GM12801 (cell line): ENCODE data around the gene RNF187.

Experiments
- TF ChIP-seq, protein P1 (sequence below): IDR thresholded peaks from one replicate; pipeline ENCODE4 v1.5.1; 2011; ENCODE audit warnings: control low read depth; ENCODE audit not compliant: insufficient read length; ENCODE audit errors: extremely low read depth

RNF187 gene

DNA sequence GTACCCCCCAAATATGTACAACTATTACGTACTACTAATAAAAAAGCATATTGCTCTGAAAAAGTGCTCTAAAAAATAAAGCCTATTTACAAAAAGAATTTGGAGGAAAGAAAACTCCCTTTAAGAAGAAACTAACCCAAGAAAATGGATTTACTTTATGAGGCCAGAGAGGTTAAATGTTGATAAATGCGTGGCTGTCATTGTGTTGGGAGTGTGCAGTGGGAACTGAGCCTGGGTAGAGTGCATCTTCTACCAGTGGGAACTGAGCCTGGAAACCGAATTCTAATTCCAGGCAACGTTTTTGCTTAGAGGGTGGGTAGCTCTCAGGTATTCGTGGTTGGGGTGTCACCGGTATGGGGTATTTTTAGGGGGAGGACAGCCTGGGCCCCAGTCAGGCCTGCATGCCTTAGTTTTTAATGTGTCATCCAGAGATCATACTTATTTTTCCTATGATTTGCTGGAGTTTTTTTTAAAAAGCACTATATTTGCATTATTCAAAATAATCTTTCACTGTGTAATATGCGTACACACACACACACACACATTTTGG, 24.1 kb upstream of the RNF187 start:
- TF ChIP-seq, protein P1, sequence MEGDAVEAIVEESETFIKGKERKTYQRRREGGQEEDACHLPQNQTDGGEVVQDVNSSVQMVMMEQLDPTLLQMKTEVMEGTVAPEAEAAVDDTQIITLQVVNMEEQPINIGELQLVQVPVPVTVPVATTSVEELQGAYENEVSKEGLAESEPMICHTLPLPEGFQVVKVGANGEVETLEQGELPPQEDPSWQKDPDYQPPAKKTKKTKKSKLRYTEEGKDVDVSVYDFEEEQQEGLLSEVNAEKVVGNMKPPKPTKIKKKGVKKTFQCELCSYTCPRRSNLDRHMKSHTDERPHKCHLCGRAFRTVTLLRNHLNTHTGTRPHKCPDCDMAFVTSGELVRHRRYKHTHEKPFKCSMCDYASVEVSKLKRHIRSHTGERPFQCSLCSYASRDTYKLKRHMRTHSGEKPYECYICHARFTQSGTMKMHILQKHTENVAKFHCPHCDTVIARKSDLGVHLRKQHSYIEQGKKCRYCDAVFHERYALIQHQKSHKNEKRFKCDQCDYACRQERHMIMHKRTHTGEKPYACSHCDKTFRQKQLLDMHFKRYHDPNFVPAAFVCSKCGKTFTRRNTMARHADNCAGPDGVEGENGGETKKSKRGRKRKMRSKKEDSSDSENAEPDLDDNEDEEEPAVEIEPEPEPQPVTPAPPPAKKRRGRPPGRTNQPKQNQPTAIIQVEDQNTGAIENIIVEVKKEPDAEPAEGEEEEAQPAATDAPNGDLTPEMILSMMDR, result no peak

GRCh38 chr1:228463559-228464455, 23.4 kb upstream of the RNF187 start:
- TF ChIP-seq, protein P1, result no peak

- TF ChIP-seq, protein P1, result no peak
Observed at GRCh38 chr1:228464487-228464983, 22.6 kb upstream of the RNF187 start.

GRCh38 chr1:228465141-228465540, 22.0 kb upstream of the RNF187 start:
- TF ChIP-seq, protein P1, result no peak

DNA sequence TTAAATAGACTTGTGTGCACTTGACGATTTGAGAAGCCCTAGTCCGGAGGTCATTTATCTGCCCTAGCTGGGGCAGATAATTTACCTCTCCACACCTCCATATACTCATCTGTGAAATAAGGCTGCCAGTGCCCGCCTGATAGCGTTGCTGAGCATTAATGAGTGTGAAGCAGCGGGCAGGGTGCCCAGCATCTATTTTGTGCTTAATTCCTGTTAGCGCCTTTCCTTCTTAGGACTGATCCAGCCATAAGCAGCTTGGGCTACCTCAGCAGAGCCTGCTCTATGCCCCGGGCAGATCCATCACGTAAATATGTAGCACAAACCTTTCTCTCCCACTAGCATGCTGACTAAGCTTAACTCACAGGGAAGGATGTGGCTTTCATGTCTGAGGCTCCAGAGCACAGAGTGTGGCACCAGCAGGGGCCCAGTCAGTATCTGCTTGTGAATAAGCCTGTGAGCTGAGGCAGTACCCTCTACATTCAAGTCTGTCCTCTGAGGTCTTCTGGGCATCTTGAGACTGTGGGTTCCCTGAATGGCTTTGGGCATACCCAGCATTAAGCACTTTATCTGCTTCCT, 21.5 kb upstream of the RNF187 start:
- TF ChIP-seq, protein P1, result no peak

GRCh38 chr1:228469413-228470162, 17.6 kb upstream of the RNF187 start:
- TF ChIP-seq, protein P1, result no peak
